ENCODE data around the gene NLRP6.

- TF ChIP-seq CTCF (IDR thresholded peaks at IDR 0.05), result no peak
- TF ChIP-seq POLR2A (IDR thresholded peaks at IDR 0.05), result no peak
Measured at GRCh38 chr11:306645-307371, 28.6 kb downstream of the NLRP6 start.

Measured in esophagus squamous epithelium (tissue), 4 donors.